Measurements from ENCODE around the gene KRTAP5-3.
A peak's percentile ranks its signal among the peaks of the same experiment; 100 is the strongest.
"Not testable (repeated sequence)": the region's sequence is repeated elsewhere in the genome, so short reads cannot be mapped to it uniquely, and the experiment has no call there.

KRTAP5-3 gene

DNA sequence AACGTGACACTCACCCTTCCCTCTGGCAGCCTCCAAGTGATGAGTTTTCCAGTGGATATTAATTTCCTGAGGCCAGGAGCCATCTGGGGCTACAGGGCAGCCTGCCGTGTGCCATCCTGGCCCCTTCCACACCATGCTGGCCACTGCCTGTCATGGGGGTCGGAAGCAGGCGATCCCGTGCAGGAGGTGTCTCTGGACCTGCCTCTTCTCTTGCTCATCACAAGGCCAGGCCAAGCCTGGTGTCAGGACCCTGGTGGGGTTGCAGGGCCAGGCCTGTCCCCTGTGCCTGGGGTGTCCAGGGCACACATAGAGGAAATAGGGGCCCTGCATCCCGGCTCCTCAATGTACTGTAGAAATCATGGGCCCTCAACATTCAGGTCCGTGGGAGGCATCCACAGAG lies 3.6 kb downstream of the KRTAP5-3 start:
- DNase-seq (ENCODE audit: low read depth): no peak
- Histone ChIP-seq H3K27me3 (replicated peaks; ENCODE audit: control insufficient read depth, insufficient read depth, low read length) (peaks cover 63% of the 10 kb centered on the region), H3K4me3 (ENCODE audit: low read length) (no peak overlapping the region), H3K9ac (ENCODE audit: low read length) (no peak overlapping the region), H3K36me3 (ENCODE audit: control insufficient read depth, insufficient read depth, low read length, severe bottlenecking) (no peaks in the 10 kb centered on the region), H3K4me1 (ENCODE audit: control insufficient read depth, insufficient read depth, low read length) (no peaks in the 10 kb centered on the region), H3K9me3 (ENCODE audit: control insufficient read depth, low read length) (peaks cover 3% of the 10 kb centered on the region)

DNA sequence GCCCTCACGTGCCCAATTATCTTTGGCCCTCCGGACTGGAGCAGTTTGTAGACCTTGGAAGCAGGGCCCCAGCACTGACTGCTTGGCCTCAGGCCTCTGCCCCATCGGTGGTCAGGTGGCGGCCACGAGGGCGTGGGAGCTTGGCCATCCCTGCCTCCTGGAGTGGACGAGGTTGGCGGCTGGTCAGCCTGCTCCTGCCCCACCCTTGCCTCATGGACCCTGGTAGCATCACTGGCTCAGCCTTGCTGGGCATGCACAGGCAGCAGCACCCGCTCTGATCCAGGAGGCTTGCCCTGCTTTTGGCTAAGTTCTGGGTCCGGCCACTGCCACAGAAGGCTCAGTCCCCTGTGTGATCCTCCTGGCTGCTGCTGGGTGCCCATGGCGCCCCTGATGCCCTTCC lies 4.1 kb downstream of the KRTAP5-3 start:
- no peak overlapping the region for H3K4me3 ChIP-seq (ENCODE audit: low read length)
- no peak for DNase-seq (ENCODE audit: low read depth)

DNA sequence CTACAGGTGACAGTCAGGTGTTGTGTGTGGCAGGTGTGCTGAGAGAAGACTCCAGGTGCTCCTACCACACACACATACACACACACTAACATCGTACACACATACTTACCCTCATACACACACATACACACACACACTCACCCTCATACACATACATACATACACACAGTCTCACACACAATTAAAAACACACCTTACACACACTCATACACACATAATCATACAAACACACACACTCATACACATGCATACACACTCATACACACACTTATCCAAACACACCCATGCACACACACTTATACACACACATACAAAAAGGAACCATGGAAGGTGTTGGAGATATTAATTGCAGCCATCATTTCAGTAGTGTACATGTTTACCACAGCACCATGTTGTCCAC lies 4.6 kb downstream of the KRTAP5-3 start:
- H3K27me3 ChIP-seq (replicated peaks; ENCODE audit: control insufficient read depth, insufficient read depth, low read length): peaks cover 60% of the 10 kb centered on the region
- H3K36me3 ChIP-seq (ENCODE audit: control insufficient read depth, insufficient read depth, low read length, severe bottlenecking): no peaks in the 10 kb centered on the region
- H3K9me3 ChIP-seq (ENCODE audit: control insufficient read depth, low read length): peaks cover 3% of the 10 kb centered on the region
- H3K9ac ChIP-seq (ENCODE audit: low read length): no peak overlapping the region
- DNase-seq (ENCODE audit: low read depth): no peak
- no peak overlapping the region for H3K4me3 ChIP-seq (ENCODE audit: low read length)
- H3K4me1 ChIP-seq (ENCODE audit: control insufficient read depth, insufficient read depth, low read length): no peaks in the 10 kb centered on the region

More for the DNA sequence above, 4.1 kb downstream of the KRTAP5-3 start:
- Histone ChIP-seq H3K27me3 (replicated peaks; ENCODE audit: control insufficient read depth, insufficient read depth, low read length) (peaks cover 63% of the 10 kb centered on the region), H3K4me1 (ENCODE audit: control insufficient read depth, insufficient read depth, low read length) (no peaks in the 10 kb centered on the region), H3K9ac (ENCODE audit: low read length) (no peak overlapping the region), H3K9me3 (ENCODE audit: control insufficient read depth, low read length) (peaks cover 3% of the 10 kb centered on the region), H3K36me3 (ENCODE audit: control insufficient read depth, insufficient read depth, low read length, severe bottlenecking) (no peaks in the 10 kb centered on the region)

DNA sequence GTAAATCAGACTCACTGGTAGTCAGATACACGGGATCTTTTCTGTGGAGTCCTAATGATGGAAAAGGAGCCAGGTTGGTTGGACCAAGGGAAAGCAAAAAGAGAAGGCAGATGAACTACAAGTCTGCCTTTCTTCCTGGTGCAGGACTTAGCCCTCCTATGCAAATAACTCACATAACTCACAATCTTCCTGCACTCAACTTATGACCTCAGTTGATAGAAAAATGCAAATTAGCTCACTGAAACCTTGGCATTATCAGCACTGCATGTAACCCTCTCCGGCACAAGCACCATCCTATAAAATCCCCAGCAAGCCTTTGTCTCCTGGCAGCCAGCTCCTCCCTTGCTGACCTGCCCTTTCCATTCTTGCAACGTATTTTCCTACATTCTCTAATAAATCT lies 6.6 kb downstream of the KRTAP5-3 start:
- H3K9me3 ChIP-seq (ENCODE audit: control insufficient read depth, low read length); H3K9ac ChIP-seq (ENCODE audit: low read length); H3K36me3 ChIP-seq (ENCODE audit: control insufficient read depth, insufficient read depth, low read length, severe bottlenecking); H3K4me3 ChIP-seq (ENCODE audit: low read length); DNase-seq (ENCODE audit: low read depth); H3K4me1 ChIP-seq (ENCODE audit: control insufficient read depth, insufficient read depth, low read length): not testable (repeated sequence)
- peaks cover 68% of the 10 kb centered on the region for H3K27me3 ChIP-seq (replicated peaks; ENCODE audit: control insufficient read depth, insufficient read depth, low read length)

DNA sequence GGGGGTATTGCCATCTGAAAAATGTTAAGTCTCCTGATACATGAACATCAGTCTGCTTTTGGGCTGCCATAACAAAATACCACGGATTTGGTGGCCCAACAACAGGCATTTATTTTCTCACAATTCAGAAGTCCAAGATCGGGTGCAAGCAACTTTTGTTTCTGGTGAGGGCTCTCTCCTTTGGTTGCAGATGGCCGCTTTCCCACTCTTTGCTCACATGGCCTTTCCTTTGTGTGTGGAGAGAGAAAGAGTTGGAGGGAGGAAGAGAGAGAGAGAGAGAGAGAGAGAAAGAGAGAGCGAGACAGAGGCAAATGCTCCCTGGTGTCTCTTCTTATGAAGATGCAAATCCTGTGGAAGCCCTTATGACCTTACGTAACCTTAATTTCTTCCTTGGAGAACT lies 7.6 kb downstream of the KRTAP5-3 start:
- Histone ChIP-seq H3K4me3 (ENCODE audit: low read length) (no peak overlapping the region), H3K4me1 (ENCODE audit: control insufficient read depth, insufficient read depth, low read length) (no peaks in the 10 kb centered on the region), H3K9me3 (ENCODE audit: control insufficient read depth, low read length) (peaks cover 3% of the 10 kb centered on the region), H3K27me3 (replicated peaks; ENCODE audit: control insufficient read depth, insufficient read depth, low read length) (peaks cover 67% of the 10 kb centered on the region), H3K9ac (ENCODE audit: low read length) (no peak overlapping the region), H3K36me3 (ENCODE audit: control insufficient read depth, insufficient read depth, low read length, severe bottlenecking) (no peaks in the 10 kb centered on the region)
- DNase-seq (ENCODE audit: low read depth): no peak

DNA sequence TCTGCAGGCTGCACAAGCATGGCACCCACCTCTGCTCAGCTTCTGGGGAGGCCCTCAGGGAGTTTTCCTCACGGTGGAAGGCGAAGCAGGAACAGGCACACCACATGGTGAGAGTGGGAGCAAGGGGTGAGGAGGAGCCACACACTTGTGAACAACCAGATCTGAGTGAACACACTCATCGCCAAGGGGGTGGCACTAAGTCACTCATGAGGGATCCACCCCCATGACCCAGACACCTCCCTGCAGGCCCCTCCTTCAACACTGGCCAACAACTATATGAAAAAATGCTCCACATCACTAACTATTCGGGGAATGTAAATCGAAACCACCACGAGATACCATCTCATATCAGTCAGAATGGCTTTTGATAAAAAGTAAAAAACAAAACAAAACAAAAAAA lies 9.4 kb downstream of the KRTAP5-3 start:
- Histone ChIP-seq H3K9me3 (ENCODE audit: control insufficient read depth, low read length) (peaks cover 3% of the 10 kb centered on the region), H3K4me1 (ENCODE audit: control insufficient read depth, insufficient read depth, low read length) (no peaks in the 10 kb centered on the region), H3K36me3 (ENCODE audit: control insufficient read depth, insufficient read depth, low read length, severe bottlenecking) (no peaks in the 10 kb centered on the region), H3K9ac (ENCODE audit: low read length) (no peak overlapping the region), H3K4me3 (ENCODE audit: low read length) (no peak overlapping the region), H3K27me3 (replicated peaks; ENCODE audit: control insufficient read depth, insufficient read depth, low read length) (peaks cover 64% of the 10 kb centered on the region)
- no peak for DNase-seq (ENCODE audit: low read depth)

DNA sequence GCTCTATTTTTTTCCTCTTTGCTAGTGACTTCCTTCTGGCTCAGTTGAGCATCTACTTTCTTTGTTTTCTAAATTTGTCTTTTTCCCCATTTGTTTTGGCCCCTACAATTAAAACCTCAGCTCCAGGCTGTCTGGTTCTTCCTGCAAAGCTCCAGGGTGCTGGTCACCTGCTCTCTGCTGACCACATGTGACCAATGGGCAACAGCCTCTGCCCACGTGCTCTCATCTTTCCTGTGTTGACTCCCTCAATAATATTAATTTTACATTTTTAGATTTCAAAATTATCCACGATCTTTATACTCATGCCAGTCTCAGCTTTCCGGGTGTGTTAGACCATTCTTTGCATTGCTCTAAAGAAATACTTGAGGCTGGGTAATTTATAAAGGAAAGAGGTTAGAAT lies 9.9 kb downstream of the KRTAP5-3 start:
- not testable (repeated sequence) for H3K4me1 ChIP-seq (ENCODE audit: control insufficient read depth, insufficient read depth, low read length); H3K9me3 ChIP-seq (ENCODE audit: control insufficient read depth, low read length); H3K9ac ChIP-seq (ENCODE audit: low read length); DNase-seq (ENCODE audit: low read depth); H3K36me3 ChIP-seq (ENCODE audit: control insufficient read depth, insufficient read depth, low read length, severe bottlenecking); H3K4me3 ChIP-seq (ENCODE audit: low read length)
- H3K27me3 ChIP-seq (replicated peaks; ENCODE audit: control insufficient read depth, insufficient read depth, low read length): peaks cover 64% of the 10 kb centered on the region

DNA sequence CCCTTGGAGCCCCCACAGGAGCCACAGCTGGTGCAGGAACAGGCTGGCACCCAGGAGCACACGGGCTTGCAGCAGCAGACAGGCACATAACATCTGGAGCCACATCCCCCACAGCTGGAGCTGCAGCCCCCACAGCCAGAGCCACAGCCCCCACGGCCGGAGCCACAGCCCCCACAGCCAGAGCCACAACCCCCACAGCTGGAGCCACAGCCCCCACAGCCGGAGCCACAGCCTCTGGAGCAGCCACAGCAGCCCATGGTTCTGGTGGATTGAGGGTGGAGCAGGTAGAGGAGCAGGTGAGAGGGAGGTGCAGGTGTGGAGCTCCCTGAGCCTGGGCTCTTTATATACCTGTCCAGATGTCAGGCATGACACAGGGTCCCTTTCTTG lies 10.3 kb downstream of the KRTAP5-3 start, which contains the start of gene KRTAP5-2:
TSS of gene KRTAP5-2 (minus strand) at position 301 of the 387 bp plus-strand sequence. CDS start at position 257, 44 bp downstream.
- Histone ChIP-seq H3K9me3 (ENCODE audit: control insufficient read depth, low read length) (peaks cover 3% of the 10 kb centered on the region), H3K9ac (ENCODE audit: low read length) (no peak within 1 kb of the TSS), H3K27me3 (replicated peaks; ENCODE audit: control insufficient read depth, insufficient read depth, low read length) (peaks cover 65% of the 10 kb centered on the region), H3K36me3 (ENCODE audit: control insufficient read depth, insufficient read depth, low read length, severe bottlenecking) (no peaks in the 10 kb centered on the region), H3K4me3 (ENCODE audit: low read length) (no peak within 1 kb of the TSS), H3K4me1 (ENCODE audit: control insufficient read depth, insufficient read depth, low read length) (no peaks in the 10 kb centered on the region)
- DNase-seq (ENCODE audit: low read depth): no peak

DNA sequence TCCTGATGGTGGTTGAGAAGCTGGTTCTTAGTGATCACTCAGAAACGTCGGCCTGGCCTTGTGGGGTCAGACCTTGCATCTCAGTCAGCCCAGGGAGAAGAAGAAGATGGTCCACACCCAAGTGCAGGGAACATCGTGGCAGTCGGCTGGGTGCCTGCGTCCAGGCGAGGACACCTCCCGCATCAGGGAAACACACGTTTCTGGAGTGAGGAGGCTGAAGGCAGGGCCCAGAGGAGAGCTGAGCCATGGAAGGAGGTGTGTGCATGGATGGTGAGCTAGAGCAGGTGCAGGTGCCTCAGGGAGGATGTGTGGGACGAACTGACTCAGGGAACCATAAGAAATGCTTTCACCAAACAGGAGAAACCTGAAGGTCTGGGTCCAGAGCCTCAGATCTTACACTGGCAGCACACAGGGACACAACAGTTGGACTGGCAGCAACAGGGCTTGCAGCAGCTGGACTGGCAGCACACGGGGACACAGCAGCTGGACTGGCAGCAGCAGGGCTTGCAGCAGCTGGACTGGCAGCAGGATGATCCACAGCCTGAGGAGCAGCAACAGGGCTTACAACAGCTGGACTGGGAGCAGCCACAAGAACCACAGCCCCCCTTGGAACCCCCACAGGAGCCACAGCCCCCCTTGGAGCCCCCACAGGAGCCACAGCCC lies 10.8 kb downstream of the KRTAP5-3 start:
- H3K27me3 ChIP-seq (replicated peaks; ENCODE audit: control insufficient read depth, insufficient read depth, low read length): peaks cover 68% of the 10 kb centered on the region
- no peaks in the 10 kb centered on the region for H3K36me3 ChIP-seq (ENCODE audit: control insufficient read depth, insufficient read depth, low read length, severe bottlenecking)
- H3K9me3 ChIP-seq (ENCODE audit: control insufficient read depth, low read length): peaks cover 3% of the 10 kb centered on the region
- no peak for DNase-seq (ENCODE audit: low read depth)
- no peaks in the 10 kb centered on the region for H3K4me1 ChIP-seq (ENCODE audit: control insufficient read depth, insufficient read depth, low read length)
- no peak overlapping the region for H3K9ac ChIP-seq (ENCODE audit: low read length)
- H3K4me3 ChIP-seq (ENCODE audit: low read length): no peak overlapping the region

DNA sequence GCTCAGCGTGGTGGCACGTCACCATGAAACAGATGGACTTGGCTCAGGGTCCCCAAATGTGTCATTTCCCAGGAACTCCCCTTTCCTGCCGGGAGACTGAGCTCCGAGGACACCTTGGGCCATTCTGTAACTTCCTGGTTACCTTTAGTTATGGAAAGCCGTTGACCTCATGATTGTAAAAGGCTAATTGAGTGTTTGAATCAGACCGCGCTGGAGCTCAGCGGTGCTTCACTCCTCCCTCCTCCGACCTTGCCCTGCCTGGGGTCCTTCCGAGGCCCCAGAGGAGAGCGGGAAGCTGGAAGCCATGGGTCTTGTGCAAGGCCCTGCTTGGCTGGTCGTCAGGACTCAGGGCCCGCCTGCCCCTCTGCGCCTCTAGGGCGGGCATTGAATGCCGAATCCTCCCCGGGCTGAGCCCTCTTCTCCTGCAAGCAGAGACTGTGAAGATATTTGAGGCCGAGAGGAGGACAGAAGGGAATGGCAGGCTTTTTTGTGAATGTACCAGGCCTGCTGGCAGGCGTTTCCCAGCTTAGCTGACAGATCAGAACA lies 11.6 kb downstream of the KRTAP5-3 start:
- not testable (repeated sequence) for H3K9me3 ChIP-seq (ENCODE audit: control insufficient read depth, low read length); H3K4me3 ChIP-seq (ENCODE audit: low read length); H3K9ac ChIP-seq (ENCODE audit: low read length); H3K36me3 ChIP-seq (ENCODE audit: control insufficient read depth, insufficient read depth, low read length, severe bottlenecking); H3K4me1 ChIP-seq (ENCODE audit: control insufficient read depth, insufficient read depth, low read length); DNase-seq (ENCODE audit: low read depth)
- peaks cover 67% of the 10 kb centered on the region for H3K27me3 ChIP-seq (replicated peaks; ENCODE audit: control insufficient read depth, insufficient read depth, low read length)

DNA sequence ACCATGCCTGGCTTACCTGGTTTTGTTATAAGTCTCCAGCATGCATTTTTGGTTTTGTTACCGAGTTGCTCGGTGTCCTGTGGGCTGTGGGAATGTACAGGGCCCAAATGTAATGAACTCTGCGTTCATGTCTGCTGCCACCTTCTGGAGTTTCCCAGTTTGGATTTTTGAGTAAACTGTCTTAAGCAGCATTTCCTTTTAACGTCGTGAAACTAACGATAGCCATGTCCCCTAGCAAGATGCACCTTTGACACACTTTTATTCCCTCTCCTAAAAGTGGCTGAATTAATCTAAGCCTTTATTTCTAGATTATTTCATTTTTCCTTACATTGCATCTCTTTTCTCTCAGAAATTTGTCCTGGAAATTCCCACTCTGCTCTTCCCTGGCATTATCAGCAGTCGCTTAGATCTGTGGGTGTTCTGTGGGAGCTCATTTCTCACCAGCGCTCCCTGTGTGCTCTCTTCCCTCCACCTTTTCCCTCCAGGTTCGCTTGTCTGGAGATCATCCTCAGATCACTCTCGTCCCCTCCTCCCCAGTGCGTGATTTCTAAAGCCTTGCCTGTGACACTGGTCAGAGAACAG lies 12.2 kb downstream of the KRTAP5-3 start:
- not testable (repeated sequence) for H3K4me3 ChIP-seq (ENCODE audit: low read length)
- H3K27me3 ChIP-seq (replicated peaks; ENCODE audit: control insufficient read depth, insufficient read depth, low read length): peaks cover 63% of the 10 kb centered on the region

More for the DNA sequence above, 12.2 kb downstream of the KRTAP5-3 start:
- H3K36me3 ChIP-seq (ENCODE audit: control insufficient read depth, insufficient read depth, low read length, severe bottlenecking); H3K9me3 ChIP-seq (ENCODE audit: control insufficient read depth, low read length); H3K4me1 ChIP-seq (ENCODE audit: control insufficient read depth, insufficient read depth, low read length); H3K9ac ChIP-seq (ENCODE audit: low read length): not testable (repeated sequence)
- DNase-seq (ENCODE audit: low read depth): peak; percentile 13
